GM21717 (cell line): Measurements from ENCODE around the gene TMEFF1.
"Not testable (repeated sequence)": the region's sequence is repeated elsewhere in the genome, so short reads cannot be mapped to it uniquely, and the experiment has no call there.

Experiments
- ATAC-seq: cut with Tn5 transposase; IDR thresholded peaks from one replicate; pipeline ENCODE4 v1.9.1; 2021; ENCODE audit warnings: mild to moderate bottlenecking, moderate library complexity; ENCODE audit not compliant: unreplicated experiment

Gene TMEFF1

DNA sequence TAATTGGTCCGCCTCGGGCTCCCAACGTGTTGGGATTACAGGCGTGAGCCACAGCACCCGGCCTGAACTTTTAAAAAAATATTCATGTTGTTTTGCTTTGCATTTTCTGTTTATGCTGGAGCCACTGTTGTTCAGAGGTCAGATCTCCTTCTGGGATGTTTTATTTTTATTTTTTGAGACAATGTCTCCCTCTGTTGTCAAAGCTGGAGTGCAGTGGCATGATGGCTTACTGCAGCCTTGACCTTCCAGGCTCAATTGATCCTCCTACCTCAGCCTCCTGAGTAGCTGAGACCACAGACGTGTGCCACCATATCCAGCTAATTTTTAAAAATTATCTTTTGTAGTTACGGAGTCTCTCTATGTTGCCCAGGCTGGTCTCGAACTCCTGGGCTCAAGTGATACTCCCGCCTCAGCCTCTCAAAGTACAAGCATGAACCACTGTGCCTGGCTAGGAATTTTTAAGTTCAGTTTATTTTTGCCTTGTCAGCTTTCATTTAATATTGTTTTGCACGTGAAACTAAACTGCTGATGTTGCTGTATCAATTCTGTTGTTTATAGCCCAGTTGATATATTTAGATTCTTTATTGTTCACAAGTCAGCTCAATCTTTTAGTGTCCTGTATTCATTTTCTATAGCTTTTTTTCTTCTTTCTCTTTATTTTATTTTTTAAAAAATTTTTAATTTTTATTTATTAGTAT lies 13.7 kb downstream of the TMEFF1 start:
- ATAC-seq = no peak

DNA sequence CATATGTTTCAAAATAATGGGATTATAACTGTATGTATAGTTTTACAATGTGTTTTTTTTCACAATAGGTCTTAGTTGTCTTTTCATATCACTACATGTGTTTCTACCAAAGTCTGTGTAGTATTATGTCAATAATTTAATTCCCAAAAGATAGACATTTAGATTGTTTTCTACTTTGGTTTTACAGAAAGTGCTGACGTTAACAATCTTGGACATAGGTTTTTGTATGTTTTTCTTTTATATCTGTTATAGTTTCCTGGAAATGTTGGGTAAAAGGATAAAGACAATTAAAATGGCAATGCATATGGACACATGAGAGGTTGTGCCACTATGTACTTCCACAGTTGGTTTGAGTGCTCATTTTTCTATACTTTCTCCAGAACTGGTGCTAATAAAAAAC lies 15.2 kb downstream of the TMEFF1 start:
- ATAC-seq = no peak

DNA sequence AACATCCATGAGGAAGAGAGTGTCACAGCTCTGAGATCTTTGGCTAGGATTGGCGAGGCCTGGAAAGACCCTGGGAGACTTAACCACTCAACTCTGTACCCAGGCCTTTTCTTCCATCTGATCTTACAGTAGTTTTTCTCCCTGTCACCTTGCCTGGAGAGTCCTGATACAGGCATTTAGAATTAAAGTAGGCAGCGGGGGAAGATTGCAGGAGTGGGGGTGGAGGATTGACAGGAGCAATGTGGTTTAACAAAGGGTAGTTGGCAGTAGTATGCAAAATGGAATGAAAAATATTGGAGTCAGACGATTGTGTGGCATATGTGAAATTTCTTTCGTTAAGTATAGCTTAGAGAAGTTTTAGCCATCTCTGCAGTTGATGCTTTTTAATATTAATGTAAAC lies 16.9 kb downstream of the TMEFF1 start:
- no peak for ATAC-seq

DNA sequence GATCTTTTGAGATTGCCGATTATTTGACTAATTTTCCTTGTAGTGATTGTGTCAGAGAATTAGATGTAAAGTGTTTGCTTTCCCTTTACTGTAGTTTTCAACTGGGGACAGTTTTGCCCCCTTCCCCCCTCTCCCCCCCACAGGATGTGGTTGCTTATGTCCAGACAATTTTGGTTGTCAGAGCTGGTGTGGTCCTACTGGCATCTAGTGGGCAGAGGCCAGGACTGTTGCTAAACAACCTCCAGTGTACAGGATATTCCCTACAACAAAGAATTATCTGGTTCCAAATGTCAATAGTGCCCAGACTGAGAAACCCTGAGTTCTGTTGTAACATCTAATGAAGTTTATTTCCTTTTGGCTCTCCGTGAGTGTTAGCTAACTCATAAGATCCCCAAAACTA lies 20.0 kb downstream of the TMEFF1 start:
- ATAC-seq = no peak

DNA sequence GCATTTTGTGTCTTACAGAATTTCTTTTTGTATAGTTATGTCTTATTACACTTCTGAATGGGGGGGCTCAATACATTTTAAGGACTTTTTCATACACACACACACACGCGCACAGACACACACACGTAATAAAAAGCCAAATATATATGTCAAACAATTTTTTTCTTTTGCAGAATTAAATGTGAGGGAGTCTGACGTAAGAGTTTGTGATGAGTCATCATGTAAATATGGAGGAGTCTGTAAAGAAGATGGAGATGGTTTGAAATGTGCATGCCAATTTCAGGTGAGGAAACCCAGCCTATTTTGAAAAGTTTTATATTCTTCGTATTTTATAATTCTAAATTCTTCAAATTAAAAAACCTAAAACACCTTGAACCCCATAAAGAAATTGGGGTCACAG lies 25.6 kb downstream of the TMEFF1 start:
- no peak for ATAC-seq

DNA sequence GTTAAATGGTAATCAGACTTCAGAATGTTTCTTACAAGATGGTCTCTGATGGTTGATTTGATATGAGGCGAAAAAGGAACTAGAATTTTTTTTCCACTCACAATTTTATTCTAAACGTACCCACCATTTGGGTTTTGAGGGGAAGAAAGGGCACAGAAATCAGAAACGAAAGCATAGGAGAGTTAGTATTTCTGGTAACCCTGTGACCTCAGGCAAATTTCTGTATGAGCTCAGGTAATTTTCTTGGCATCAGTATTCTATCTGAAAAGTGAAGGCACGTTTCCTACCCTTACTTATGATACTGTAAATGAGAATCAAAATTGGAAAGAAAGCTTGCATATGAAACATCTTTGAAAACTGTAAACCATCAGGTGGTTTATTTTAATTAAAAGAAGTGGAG lies 26.5 kb downstream of the TMEFF1 start:
- no peak for ATAC-seq

DNA sequence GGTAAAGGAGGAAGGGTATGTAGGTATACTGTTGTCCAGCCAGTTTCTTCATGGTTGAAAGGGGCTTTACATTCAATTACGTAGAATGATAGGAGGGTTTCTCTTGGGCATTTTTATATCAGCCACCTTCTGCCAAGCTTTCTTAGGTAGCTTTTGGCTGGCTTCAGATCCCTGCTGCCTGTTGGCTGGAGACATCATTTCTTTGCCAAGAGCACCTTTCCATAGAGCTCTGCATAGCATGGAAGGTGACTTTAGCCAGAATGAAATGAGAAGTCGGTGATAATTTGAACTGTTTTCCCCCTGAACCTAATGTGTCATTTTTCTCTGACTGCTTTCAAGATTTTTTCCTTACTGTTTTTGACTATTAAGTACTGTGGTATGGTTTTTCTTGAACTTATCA lies 26.9 kb downstream of the TMEFF1 start:
- no peak for ATAC-seq

DNA sequence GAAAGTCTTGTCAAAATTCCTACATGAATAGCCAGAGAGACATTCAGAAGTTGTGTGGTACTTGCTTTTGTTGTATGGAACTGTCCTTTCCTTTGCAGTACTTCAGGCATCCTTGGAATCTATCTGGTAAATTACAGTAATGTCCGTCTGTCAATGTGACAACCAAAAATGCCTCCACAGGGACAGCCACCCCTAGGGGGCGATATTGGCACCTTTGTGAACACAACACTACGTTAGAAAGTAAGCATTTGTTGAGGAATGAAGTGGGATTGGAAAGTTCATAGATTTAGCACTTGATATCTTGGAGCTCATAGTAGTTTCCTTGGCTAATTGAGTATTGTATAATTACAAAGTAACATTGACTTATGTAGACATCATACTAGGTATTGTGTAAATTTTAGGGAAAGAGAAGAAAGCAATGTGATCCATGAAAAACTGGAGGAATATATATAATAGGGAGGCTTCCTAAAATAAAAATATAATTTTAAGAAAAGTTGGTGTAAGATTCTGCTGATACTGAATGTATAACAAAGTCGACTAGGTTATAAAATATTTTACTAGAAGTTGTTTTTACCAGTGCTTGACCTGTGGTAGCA lies 32.7 kb downstream of the TMEFF1 start:
- ATAC-seq = peak; percentile 53

DNA sequence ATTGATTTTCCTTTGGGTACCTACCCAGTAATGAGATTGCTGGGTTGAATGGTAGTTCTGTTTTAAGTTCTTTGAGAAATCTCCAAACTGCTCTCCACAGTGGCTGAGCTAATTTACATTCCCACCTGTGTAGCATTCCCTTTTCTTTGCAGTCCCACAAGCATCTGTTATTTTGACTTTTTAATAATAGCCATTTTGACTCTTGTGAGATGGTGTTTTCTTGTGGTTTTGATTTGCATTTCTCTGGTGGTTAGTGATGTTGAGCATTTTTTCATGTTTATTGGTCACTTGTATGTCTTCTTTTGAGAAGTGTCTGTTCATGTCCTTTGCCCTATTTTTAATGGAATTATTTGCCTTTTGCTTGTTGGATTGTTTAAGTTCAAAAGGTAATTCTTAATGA lies 34.4 kb downstream of the TMEFF1 start:
- not testable (repeated sequence) for ATAC-seq

DNA sequence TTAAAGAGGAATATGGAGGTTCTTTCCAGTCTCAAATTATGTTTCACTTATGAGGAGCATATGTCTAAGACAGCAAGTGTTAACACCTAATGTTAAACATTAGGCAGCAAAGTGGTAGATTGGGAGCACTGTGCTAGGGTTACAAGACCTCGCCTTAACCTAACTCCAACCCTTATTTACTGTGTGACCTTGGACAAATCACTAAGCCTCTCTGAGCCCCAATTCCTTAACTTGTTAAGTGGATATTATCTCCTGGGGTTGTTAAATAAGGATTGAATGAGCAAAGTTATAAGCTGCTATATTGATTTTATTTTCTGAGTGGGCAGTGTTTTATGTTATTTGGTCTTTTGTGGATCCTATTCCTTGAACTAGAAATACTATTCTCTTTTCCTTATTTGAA lies 38.3 kb downstream of the TMEFF1 start:
- ATAC-seq = no peak

DNA sequence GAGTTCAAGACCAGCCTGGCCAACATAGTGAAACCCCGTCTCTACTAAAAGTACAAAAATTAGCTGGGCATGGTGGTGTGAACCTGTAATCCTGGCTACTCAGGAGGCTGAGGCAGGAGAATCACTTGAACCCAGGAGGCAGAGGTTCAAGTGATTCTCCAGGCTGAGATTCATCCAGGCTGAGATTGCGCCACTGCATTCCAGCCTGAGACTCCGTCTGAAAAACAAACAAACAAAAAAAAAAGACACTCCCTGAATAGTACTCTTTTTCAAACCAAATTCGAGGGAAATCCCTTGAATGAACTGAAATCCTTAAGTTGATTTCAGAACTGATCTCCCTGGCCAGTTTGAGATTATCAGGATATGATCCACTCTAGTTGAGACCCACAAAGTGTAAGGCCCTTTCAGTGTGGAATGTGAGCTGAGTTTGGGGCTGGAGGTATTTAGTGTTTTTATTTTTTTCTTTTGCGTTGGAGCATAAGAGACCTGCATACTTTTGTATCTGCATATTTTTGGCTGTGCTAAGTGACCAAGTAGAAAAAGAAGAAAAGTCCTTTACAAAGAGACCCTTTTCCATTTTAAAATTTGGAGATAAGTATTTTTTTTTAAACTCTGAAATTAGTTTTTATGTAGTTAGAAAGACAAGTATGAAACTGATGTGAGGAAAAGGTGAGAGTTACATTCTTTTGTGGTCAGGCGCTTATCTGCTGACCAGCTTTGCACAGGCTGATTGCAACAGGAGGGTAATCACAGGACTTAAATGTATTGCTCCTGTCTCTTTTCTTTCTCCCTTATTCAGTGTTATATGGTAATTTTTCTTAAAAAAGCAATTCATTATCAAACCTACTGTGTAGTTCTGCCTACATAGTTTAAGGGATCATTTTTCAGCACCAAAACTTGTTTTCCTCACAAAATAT lies 42.9 kb downstream of the TMEFF1 start:
- no peak for ATAC-seq

DNA sequence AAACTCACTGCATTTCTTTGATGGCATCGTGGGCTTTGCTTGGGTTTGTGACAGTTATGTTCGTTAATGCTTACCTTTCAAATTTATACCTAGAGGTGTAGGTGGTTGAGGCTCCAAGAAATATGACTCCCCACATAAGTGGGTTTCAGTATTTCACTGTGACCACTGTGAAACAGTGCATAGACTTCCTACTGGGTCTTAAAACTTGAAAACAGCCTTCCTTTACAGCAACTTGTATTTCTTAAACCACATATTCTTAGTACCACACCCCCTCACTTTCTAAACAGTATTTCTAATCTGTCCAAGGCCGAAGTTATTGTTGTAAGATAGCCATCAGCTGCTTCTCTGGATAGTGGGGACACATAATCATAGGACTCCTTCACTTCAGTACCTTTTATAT lies 48.3 kb downstream of the TMEFF1 start:
- no peak for ATAC-seq

DNA sequence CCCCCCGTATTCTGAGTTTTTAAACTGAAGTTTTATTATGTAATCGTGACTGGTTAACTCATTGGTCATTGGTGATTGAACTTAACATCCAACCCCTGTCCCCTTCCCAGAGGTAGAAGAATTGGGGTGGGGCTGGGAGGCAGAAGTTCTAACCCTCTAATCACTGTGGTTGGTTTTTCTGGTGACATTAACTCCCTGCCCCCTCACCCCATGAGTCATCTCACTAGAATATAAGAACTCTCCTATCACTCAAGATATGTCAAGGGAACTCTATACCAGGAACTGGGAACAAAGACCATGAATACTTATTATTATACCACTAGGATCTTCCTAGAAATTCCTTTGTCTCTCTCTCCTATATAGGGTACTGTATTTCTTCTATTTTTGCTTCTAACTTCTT lies 52.6 kb downstream of the TMEFF1 start:
- ATAC-seq = no peak

DNA sequence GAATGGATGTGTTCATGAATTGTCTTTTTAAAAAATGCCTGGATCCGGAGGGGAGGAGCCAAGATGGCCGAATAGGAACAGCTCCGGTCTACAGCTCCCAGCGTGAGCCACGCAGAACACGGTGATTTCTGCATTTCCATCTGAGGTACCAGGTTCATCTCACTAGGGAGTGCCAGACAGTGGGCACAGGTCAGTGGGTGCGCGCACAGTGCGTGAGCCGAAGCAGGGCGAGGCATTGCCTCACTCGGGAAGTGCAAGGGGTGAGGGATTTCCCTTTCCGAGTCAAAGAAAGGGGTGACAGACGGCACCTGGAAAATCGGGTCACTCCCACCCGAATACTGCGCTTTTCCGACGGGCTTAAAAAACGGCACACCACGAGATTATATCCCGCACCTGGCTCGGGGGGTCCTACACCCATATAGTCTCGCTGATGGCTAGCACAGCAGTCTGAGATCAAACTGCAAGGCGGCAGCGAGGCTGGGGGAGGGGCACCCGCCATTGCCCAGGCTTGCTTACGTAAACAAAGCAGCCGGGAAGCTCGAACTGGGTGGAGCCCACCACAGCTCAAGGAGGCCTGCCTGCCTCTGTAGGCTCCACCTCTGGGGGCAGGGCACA lies 54.3 kb downstream of the TMEFF1 start:
- not testable (repeated sequence) for ATAC-seq

DNA sequence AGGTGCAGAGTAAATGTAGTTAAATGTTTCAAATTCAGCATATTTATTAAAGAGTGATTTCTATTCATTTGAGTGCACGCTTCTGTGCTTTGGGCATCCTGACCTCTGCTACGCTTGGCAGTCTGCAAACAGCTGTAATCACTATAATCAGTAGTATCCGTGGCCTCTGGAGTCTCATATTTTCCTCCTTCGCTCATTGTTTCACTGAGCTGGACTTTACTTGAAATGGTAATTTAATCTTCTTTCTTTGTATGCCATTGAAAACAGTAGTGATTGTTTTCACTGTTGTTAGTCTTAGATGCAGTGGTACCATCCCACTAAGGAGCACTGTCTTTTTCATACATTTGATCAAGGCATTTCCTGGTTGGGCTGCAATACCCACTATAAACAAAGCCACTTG lies 61.5 kb downstream of the TMEFF1 start:
- ATAC-seq = no peak

DNA sequence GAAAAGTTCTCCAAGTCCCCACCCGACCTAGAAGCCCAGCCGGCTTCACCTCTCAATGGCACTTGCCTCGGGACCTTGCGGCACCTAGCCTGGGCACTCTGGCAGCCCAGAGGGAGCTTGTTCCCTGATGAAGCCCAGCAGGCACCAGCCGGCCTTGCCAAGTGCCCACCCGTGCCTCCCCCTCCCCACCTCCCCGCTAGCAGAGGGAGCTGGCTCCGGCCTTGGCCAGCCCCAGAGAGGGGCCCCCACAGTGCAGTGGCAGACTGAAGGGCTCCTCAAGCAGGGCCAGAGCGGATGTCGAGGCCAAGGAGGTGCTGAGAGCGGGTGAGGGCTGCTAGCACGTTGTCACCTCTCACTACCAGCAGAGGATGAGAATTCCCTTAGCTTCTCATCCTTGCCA lies 67.4 kb downstream of the TMEFF1 start:
- no peak for ATAC-seq

DNA sequence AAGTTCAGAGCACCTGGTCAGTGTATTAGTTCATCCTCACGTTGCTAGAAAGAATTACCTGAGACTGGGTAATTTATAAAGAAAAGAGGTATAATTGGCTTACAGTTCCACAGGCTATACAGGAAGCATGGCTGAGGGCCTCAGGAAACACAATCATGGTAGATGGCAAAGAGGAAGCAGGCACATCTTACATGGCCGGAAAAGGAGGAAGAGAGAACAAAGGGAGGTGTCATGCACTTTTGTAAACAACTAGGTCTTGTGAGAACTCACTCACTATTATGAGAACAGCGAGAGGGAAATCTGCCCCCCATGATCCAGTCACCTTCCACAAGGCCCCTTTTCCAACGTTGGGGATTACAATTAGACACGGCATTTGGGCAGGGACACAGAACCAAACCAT lies 76.1 kb downstream of the TMEFF1 start:
- ATAC-seq = no peak

DNA sequence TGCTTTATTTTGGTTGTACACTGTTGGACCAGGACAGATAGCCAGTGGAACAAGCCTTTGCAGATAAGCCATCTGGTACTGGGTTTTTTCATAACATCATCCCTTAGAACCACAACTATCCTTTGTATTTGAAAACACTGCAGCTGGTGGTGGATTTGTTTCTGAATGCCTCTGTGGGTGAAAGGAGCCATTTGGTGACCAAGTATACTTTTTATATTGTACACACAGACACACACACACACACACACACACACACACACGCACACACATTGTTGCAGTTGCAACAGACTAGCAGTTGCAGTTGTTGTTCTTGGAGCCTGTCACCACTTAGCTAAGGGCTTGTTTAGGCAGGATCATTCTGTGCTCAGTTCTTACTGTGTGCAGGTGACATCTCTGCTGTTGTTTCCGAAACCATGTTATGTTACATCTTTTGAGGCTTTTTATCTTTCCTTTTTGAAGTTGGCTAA lies 82.0 kb downstream of the TMEFF1 start:
- ATAC-seq = peak; percentile 50

DNA sequence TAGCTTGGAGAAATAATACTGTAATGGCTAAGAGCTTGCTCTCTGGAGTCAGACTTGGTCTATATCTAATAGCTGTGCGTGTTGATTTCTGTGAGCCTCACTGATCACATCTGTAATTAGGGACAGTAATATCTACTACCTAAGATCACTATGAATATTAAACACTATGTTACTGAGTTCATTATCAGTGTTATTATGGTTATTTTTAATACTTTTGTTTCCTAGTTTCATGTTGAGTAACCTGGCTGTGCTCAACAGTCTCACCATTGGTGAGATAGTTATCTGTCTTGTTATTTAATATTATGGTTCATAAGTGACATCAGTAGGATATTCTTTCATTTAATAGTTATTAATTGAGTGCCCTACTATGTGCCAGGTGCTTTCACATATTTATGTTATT lies 82.5 kb downstream of the TMEFF1 start:
- peak; percentile 70 for ATAC-seq

DNA sequence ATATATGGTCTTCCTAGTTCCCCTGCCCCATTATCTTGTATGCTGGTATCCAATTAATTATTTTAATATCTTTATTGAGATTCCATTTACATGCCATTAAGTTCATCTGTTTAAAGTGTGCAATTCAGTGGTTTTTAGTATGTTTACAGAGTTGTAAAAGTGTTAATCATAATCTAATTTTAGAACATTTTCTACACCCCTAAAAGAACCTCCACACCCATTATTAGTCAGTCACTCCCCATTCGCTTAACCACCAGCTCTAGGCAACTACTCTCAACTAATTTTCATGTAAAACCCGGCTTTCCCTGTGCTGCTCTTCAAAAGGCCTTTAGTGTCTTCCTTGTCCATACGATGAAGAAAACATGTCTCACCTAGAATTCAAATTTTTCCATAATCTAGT lies 84.1 kb downstream of the TMEFF1 start:
- ATAC-seq = no peak

DNA sequence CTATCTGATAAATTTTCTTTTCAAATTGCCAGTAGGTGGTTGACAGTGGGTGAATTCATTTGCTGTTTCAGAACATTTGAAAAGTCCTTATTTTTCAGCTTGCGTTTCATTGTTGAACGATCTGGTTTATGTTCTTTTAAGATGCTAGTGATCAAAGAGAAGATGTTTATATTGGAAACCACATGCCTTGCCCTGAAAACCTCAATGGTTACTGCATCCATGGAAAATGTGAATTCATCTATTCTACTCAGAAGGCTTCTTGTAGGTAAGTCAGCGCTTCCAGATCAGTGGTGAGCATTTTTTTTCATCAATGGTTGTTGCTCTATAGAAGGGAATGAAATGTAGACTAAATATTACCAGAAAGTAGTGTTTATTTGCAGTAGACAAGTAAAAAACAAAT lies 88.3 kb downstream of the TMEFF1 start:
- no peak for ATAC-seq
